Peyer's patch (tissue), 4 donors: Measurements from ENCODE around the gene FXR2.

Experiments used
- CTCF ChIP-seq, 6 experiments: fragments of 450-650 bp in 4 of 6; fragments of 200-600 bp in 2 of 6; sonication (generic) in 1 of 6; IDR thresholded peaks; one replicate each; pipeline ENCODE4 v1.5.1; 2017 to 2019; ENCODE audit warnings: antibody characterized with exemption in 6 of 6, mild to moderate bottlenecking in 3 of 6, moderate library complexity in 1 of 6
- POLR2A ChIP-seq, 2 donors: fragments of 450-650 bp; IDR thresholded peaks; one replicate each; pipeline ENCODE4 v1.5.1; 2017; ENCODE audit warnings: antibody characterized with exemption in 2 of 2, mild to moderate bottlenecking in 2 of 2, moderate library complexity in 2 of 2

DNA sequence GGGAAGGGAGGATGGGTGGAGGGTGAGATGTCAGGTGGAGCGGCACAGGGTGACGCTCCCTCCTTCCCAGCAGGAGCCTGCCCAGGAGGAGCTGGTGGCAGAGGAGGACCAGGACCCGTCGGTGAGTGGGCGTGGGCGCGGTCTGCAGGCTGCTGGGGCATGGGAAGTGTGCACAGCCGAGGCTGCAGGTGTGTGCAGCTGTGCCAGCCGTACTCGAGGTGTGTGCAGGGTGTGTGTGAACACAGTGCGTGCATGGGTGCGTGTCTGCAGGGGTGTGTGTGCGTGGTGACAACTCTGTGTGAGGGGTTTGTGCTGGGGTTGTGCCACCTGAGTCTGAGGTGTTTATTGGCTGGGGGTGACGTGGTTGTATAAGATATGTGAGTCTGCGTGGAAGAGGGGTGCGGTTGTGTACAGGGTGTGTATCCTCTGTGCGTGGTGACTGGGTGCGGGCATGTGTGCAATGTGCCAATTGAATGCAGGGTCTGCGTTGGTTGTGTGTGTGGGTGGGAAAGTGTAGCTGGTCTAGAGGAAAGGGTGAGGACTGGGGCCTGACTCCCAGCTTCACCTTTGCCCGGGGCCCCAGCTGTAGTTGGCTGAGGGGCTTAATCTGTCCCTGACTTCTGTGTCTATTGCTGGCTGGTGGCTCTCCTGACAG is 65.2 kb downstream of the FXR2 start:
- no peak for TF ChIP-seq CTCF (IDR thresholded peaks at IDR 0.05)
- TF ChIP-seq POLR2A (IDR thresholded peaks at IDR 0.05) = no peak
